ENCODE results near the gene ABCA2.

The ABCA2 gene

GRCh38 chr9:137027369-137028262, at the start of gene ABCA2:
TSS of gene ABCA2 (minus strand) at chr9:137028237. CDS start at chr9:137028140, 97 bp downstream.
- peak within 1 kb of the TSS; percentile 56 for H3K4me3 ChIP-seq (ENCODE audit: low read length)
- DNase-seq (ENCODE audit: low read depth), result no peak
- TF ChIP-seq CTCF (IDR thresholded peaks at IDR 0.05; ENCODE audit: insufficient read depth, low read depth, low read length, missing control alignments), result no peak

GRCh38 chr9:137077010-137077747, 49.1 kb upstream of the ABCA2 start, which contains the start of gene UAP1L1:
TSS of gene UAP1L1 (plus strand) at chr9:137077517. CDS start at chr9:137077533, 16 bp downstream.
- DNase-seq (ENCODE audit: low read depth), result peak; percentile 43
- TF ChIP-seq CTCF (IDR thresholded peaks at IDR 0.05; ENCODE audit: insufficient read depth, low read depth, low read length, missing control alignments), result no peak
- peak within 1 kb of the TSS; percentile 40 for H3K4me3 ChIP-seq (ENCODE audit: low read length)

GRCh38 chr9:137076636-137077009, 48.6 kb upstream of the ABCA2 start:
- no peak for DNase-seq (ENCODE audit: low read depth)
- TF ChIP-seq CTCF (IDR thresholded peaks at IDR 0.05; ENCODE audit: insufficient read depth, low read depth, low read length, missing control alignments), result no peak
- H3K4me3 ChIP-seq (ENCODE audit: low read length), result no peak overlapping the region

GRCh38 chr9:137075275-137075775, 47.3 kb upstream of the ABCA2 start:
- TF ChIP-seq CTCF (IDR thresholded peaks at IDR 0.05; ENCODE audit: insufficient read depth, low read depth, low read length, missing control alignments), result no peak
- DNase-seq (ENCODE audit: low read depth), result peak; percentile 51
- H3K4me3 ChIP-seq (ENCODE audit: low read length), result no peak overlapping the region

- no peak for TF ChIP-seq CTCF (IDR thresholded peaks at IDR 0.05; ENCODE audit: insufficient read depth, low read depth, low read length, missing control alignments)
- DNase-seq (ENCODE audit: low read depth), result no peak
- H3K4me3 ChIP-seq (ENCODE audit: low read length), result no peak overlapping the region
Measured at GRCh38 chr9:137074657-137075274, 46.7 kb upstream of the ABCA2 start.

- TF ChIP-seq CTCF (IDR thresholded peaks at IDR 0.05; ENCODE audit: insufficient read depth, low read depth, low read length, missing control alignments), result no peak
- no peak overlapping the region for H3K4me3 ChIP-seq (ENCODE audit: low read length)
- no peak for DNase-seq (ENCODE audit: low read depth)
Measured at GRCh38 chr9:137073992-137074399, 46.0 kb upstream of the ABCA2 start.
